Stimulated activated CD8-positive, alpha-beta memory T cell treated with anti-CD3 and anti-CD28 coated beads, Interleukin-4, amount 100 ng/mL, for 24 hours (primary cell): ENCODE results near the gene UBE2R2.
"Not testable (repeated sequence)": the region's sequence is repeated elsewhere in the genome, so short reads cannot be mapped to it uniquely, and the experiment has no call there.

ENCODE experiments used
- DNase-seq: peaks from one replicate; pipeline ENCODE4 v3.0.0-alpha.2; 2020; ENCODE audit warnings: low read depth

The UBE2R2 gene, protein sequence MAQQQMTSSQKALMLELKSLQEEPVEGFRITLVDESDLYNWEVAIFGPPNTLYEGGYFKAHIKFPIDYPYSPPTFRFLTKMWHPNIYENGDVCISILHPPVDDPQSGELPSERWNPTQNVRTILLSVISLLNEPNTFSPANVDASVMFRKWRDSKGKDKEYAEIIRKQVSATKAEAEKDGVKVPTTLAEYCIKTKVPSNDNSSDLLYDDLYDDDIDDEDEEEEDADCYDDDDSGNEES

DNA sequence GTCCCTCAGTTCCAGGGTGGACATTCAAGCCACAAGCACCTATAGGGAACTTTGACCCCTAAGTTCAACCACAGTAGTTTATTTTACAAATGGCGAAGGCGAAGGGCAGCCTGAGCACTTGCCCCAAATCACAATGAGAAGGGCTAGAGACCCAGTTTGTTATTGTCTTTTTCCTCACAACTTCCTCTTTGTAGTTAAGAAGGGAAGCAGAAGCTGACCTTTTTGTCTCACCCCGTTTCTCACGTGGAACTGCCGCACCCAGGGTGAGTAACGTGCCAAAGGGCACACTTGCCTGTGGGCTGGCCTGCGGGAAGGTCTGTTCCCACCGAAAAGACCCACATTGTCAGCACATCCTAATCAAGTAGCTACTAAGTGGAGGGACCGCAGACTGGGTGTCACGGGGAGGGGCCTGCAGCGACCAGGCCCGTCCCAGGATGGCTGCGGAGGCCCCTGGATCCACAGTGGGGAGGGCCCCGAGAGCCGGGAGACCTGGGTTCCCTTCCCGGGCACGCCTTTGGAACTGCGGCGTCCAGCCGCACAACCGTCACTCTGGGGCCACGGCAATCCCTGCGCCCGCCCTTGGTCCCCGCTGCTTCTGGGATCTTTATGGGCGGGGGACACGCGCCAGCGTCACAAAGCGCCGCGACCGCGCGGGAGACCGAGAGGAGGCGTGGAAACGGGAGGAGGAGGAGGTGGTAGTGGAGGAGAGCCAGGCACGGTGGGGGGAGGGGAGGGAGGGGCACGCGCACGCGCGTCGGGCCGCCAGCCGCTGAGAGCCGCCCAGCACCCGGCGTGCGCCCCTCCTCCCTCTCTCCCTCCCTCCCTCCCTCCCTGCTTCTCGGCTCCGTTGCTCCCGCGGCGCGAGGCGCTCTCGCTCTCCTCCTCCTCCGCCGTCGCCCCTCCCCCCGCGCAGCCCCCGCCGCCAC, at the start of gene UBE2R2:
Gene UBE2R2, plus strand, starts transcription at position 834 of the 926 bp plus-strand sequence. CDS start 598 bp downstream, outside the sequence.
- peak; percentile 90 for DNase-seq

DNA sequence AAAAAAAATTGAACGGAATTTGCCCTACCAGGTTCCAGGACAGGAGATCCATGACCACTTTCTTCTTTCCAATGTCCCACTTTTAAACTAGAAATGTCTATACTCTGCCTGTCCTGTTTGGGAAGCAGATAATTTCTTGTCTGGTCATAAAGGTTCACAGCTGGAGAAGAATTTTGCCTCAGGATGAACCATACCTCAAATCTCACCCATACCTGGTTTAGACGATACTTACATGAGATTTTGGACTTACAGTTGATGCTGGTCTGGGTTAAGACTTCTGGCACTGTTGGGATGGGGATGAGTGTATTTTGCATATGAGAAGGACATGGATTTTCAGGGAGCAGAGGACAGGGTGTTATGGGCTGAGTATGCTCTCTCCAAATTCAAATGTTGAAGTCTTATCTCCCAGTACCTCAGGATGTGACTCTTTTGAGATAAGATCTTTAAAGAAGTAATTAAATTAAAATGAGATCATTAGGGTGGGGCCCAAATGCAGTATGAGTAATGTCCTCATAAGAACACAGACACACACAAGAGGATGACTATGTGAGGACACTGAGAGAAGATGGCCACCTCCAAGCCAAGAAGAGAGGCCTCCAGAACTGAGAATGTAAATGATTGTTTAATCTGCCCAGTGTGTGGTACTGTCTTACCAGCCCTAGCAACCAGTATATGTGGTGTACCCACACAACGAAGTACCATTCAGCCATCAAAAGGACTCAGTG, 46.6 kb upstream of the UBE2R2 start:
- DNase-seq = not testable (repeated sequence)

DNA sequence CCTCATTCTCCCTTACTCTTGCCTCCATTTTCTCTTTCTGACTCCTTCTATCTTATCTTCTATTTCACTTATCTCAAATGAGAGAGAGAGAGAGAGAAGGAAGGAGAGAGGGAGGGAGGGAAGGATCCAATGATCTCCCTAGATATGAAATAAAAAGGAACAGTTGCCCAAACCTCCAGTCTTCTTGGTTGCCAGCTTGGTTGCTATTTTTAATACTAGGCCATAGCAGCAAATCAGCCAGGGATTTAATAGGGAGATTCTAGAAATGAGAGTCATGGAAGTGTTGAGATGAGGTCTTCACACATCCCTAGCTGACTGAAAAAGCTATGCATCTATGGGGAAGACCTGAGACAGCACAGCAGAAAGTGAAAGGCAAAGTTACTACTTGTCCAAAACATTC, 43.8 kb upstream of the UBE2R2 start:
- not testable (repeated sequence) for DNase-seq

DNA sequence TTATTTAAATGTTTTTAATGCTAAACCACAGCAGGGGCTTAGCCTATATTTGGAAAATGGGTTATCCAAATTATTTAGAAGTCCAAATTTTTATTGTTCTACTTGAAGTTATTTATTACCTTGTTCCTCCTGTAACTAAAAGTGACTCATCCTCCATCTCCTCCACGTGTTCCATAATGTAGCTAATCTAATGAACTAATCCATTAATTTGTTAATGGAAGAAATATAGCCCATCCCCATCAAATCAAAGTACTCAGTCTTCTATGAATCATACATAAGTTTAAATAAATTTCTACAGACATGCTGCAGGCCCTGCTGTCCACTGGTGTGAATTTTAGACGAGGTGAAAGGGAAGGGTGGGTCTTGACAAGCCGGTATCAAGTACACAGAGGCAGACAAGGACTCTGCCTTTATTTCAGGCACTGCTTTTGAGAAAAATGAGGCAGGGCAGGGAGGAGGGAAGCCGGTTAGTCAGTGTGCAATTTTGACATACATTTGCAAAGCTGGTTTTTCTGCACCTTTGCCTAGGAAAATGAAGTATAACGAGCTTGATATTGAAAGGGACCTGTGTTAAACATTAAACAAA, 42.8 kb upstream of the UBE2R2 start:
- not testable (repeated sequence) for DNase-seq

DNA sequence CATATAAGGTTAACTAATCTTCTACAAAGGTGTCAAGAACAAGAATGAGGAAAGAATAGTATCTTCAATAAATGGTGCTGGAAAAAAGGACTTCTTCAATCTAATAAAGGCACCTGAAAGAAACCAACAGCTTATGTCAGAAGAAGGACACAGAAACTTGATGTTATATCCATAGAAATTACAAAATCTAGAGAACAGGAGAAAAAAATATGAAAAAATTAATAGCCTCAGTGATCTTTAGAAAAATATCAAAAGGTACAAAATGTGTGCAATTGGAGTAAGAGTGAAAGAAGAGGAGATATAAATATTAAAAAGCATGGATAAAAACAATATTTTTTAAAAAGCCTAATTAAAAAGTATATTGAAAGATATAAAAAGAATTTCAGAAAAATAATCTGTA, 40.4 kb upstream of the UBE2R2 start:
- no peak for DNase-seq

DNA sequence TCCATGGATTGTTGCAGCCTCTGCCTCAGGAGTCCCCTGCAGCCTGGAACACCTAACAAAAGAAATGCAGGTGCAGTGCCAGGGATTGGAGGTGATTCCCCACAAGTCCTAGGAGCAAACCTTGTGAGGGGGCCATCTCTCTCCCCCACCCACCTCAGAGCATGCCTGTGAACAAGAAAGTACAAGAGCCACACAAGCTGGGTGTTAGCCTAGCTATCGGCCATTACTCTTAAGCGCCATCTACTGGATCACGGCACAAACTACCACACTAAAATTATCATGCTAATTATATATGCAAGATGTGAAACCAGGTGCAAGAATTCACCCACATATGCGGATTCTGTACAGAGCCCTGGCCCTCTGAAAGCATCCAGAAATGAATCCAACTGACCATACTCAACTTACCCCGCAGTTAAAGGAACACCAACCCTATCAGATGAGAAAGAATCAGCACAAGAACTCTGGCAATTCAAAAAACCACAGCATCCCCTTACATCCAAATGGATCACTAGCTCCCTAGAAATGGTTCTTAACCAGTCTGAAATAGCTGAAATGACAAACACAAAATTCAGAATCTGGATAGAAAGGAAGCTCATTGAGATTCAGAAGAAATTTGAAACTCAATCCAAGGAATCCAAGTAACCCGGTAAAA, 38.1 kb upstream of the UBE2R2 start:
- DNase-seq = peak; percentile 11

DNA sequence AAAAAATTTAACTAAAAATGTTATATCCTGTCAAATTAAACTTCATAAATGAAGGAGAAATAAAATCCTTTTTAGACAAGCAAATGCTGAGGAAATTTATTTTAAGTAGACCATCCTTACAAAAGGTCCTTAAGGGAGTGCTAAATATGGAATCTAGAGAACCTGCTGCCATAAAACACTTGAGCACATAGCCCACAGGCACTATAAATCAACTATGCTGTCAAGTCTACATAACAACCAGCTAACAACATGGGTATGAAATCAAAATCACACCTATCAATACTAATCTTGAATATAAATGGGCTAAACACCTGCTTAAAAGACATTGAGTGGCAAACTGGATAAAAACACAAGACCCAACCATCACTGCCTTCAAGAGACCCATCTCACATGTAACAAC, 36.7 kb upstream of the UBE2R2 start:
- DNase-seq = no peak

DNA sequence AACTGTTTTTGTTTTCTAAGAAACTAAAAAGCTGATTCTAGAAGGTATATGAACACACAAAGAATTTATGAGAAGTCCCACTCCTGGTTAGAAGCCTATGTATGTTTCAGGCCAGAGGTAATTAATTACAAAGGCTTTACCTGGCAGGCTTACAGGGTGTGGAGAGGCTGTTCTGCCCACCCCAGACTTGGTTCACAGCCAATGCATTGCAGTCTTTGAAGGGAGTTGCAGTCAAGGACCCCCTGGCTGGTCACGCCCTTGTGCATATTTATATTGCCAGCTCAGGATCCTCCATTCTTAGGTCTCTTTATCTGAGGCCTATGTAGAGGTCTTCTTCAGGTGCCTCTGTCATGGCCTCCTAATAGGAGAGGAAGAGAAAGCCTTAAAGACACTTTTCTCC, 35.2 kb upstream of the UBE2R2 start:
- no peak for DNase-seq

DNA sequence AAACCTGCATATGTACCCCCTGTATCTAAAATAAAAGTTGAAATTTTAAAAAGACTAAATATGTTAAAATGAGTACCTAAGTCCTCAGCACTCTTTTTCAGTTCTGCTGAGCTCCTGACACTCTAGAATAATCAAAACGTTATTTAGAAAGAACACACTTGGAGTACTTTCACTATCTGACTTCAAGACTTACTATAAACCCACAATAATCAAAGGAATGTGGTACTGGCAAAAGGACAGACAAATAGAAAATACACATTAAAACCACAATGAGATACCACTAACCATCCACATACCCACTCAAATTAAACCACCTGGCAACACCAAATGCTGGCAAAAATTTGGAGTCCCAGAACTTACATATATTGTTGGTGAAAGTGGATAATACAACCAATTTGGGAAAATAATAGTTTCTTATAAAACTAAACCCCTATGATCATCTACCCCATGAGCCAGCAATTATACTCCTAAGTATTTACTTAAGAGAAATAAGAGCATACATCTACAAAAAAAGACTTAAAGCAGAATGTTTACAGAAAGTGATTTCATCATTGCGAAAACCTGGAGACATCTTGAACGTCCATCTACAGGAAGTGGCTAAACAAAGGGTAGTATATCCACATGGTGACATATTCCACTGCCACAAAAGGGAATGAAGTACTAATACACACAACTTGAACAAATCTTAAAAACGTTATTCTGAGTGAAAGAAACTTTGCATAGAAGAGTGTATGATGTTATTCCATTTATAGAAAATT, 34.4 kb upstream of the UBE2R2 start:
- no peak for DNase-seq

DNA sequence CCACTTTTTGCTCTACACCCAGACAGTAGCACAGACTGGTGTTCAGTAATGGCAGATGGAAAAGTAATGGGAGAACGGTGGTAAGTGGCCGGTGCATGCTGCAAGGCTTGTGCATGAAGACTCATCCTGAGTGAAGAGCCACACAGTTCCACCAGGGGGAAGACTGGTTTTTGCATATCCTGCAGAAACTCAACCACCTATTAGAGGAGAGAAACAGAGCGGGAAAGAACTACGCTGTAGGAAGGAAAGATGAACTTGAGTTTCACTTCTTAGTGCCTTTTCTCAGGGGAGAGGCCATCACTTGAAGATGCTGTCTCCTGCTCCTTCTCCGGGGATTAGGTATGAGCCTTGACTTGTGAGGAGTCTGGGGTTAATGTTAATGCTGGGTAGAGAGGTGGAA, 31.0 kb upstream of the UBE2R2 start:
- no peak for DNase-seq

DNA sequence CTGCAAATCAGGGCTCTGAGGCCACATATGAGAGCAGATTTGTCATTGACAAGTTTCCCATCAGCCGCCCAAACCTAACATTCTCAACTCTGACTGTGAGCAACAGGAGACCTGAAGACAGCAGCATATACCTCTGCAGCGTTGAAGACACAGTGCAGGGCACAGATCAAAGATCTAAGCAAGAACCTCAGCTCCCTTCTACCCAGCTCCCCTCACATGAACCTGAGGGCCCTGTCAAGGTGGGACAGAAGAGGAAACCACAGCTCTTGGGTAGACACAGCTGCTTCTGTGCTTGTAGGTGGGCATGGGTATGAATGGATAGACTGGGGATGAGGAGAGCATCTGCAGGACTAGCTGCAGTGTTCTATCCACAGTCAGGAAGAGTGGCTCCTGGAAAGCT, 30.3 kb upstream of the UBE2R2 start:
- no peak for DNase-seq

DNA sequence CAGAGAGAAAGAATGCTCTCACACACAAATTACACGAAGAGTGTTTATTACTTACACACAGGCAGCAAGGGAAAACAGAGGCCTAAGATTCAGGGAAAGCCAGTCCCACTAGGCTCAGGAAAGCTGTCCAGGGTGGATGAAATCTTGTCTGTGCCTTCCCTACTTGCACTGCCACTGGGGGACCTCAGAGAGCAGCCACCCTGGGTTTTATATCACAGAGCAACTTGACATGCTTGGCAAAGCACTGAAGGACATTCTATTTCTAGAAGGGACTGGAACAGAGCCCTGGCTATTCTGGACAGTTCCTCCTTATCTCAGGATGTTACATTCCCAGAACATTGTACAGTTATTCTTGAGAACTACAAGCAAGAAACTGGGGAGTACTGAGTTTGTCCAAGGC, 29.1 kb upstream of the UBE2R2 start:
- no peak for DNase-seq

DNA sequence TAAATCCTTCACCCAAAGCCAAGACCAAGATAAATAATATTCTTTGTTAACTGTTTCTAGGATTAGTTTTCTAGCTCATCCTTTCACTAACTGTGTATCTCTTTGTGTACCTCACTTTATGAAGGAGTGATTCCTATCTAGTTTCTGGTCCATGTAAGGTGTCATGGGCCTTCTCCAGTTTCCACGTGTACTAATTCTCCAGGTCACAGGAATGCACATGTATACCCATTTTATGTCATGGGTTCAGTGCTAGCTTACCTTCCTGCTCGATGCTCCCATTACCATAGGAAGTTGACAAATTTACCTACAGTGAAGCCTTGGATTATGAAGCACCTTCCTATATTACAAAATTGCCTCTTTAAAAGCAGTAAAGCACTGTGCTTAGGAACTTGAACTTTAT, 27.5 kb upstream of the UBE2R2 start:
- DNase-seq = not testable (repeated sequence)

DNA sequence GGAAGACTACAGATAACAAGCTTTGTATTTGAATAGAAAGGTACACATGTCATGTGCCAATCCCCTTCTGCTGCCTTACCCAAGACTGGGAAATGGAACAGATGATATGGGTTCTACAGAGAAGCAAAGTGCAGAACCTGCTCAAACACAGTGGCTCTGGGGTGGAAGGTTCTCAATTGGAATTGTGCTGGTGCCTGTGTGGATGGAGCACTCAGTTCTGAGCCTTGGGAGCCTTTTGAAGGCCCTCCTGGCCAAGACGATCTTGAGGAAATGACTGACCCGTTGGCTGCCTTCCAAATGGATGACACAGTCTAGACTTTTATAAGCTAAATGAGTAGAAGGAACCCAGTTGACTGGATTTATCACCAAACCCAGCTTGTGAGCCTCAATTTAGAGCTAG, 25.8 kb upstream of the UBE2R2 start:
- DNase-seq = no peak

DNA sequence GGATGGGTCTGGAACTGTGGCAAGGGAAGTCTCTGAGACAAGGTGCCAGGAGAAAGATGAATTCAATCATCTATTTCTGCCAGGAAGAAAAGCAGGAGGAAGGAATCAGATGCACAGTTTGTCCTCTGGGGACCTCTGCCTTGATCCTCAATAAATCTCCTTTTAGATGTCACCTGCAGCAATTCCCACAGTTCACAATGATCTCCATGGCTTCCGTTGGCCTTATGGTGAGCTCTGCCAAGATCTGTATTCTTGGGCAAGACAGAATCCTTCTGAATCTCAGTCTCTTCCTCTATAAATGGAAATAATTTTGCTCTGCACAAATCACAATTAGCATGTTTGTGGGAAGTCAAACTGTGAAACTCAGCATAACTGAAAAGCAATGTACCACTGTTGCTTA, 23.5 kb upstream of the UBE2R2 start:
- not testable (repeated sequence) for DNase-seq

DNA sequence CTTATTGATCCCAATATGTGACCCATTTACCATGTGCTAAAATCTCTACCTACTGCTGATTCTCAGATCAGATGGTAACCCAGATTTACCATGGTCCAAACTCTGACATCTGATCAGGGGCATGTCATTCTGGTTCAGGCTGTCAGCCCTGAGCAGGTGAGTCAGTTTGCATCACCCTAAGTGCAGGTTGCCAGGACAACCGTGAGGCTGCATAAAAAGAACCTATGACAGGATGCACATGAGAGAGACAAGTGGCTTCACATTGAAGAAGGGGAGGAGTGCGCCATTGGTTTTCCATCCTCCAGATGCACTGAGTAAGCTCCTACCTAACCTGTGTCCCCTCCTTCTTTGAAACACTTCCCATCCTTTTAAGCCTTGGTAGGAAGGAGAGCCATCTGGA, 22.4 kb upstream of the UBE2R2 start:
- DNase-seq = no peak

DNA sequence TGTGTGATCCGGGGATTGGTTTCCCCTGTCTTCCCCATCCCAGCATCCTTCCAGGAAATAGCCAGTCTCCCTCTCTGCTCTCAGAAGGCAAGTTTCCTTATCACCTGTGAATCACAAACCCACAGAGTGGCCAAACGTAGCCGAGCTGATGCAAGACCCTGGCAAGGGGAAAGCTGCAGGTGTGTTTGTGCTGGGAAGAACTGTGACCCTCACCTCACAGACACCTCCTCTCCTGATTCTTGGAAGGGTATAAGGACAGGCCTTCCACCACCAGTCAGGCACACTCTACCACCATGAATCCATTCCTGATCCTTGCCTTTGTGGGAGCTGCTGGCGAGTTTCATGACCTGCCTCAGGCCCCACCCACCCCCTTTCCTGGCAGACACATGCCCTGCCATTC, 21.7 kb upstream of the UBE2R2 start, which contains the start of gene PRSS3:
Gene PRSS3, plus strand, starts transcription at position 281 of the 400 bp plus-strand sequence. Its CDS starts 13 bp downstream, at position 294.
- no peak for DNase-seq

DNA sequence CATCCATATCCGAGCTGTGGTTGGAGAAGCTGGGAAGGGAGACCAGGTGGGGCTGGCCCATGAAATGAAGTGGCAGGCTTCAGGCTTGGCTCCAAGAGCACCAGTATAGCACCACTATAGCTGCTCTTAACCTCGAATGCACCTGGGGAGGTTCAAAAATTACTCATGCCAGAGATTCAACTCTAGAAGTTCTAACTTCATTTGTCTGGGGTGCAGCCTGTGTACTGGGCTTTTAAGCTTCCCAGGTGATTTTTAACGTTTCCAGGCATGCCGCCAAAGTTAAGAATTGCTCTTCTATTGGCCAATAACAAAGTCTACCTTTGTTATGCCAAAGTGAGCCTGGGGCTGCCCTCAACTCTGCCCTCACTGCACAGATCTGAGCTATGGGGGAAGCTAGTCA, 21.1 kb upstream of the UBE2R2 start:
- DNase-seq = no peak

DNA sequence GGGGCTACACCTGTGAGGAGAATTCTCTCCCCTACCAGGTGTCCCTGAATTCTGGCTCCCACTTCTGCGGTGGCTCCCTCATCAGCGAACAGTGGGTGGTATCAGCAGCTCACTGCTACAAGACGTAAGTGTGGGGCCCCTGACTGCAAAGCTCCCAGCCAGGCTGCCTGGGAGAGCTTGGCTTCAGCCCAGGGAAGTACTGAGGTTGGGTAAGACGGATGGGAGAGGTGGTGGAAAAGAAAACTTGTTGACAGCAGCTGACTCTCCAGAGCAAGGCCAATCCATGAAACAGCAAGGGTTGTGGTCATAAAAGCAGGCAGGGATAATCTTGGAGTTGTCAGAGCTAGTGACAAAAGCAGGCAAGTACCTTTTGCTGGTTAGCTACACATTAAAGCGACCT, 20.3 kb upstream of the UBE2R2 start:
- DNase-seq = not testable (repeated sequence)

DNA sequence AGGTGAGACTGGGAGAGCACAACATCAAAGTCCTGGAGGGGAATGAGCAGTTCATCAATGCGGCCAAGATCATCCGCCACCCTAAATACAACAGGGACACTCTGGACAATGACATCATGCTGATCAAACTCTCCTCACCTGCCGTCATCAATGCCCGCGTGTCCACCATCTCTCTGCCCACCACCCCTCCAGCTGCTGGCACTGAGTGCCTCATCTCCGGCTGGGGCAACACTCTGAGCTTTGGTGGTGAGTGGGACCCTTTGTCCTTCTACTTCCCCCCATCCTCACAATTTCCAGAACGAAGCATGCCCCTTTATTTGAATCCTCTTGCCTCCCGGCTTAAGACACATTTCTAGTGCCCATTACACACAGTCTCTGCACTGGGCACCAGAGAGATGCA, 19.1 kb upstream of the UBE2R2 start:
- DNase-seq = no peak

DNA sequence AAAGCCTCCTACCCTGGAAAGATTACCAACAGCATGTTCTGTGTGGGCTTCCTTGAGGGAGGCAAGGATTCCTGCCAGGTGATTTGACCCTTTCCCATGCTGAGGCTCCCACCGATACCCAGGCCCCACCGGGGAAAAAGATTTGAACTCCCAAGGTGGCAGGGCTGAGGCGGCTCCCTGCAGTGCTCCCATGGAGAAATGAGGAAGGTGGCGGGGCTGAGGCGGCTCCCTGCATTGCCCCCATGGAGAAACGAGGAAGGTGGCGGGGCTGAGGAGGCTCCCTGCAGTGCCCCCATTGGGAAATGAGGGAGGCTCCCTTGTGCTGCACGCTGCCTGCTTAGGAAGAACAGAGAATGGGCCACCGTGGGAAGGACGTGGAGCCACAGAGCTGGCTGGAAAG, 18.4 kb upstream of the UBE2R2 start:
- DNase-seq = no peak
